HG03108 (cell line): ENCODE results near the gene ITGBL1.

Experiments used
- ATAC-seq: cut with Tn5 transposase; IDR thresholded peaks from one replicate; pipeline ENCODE4 v1.9.1; 2021; ENCODE audit warnings: moderate library complexity; ENCODE audit not compliant: unreplicated experiment

Gene ITGBL1

DNA sequence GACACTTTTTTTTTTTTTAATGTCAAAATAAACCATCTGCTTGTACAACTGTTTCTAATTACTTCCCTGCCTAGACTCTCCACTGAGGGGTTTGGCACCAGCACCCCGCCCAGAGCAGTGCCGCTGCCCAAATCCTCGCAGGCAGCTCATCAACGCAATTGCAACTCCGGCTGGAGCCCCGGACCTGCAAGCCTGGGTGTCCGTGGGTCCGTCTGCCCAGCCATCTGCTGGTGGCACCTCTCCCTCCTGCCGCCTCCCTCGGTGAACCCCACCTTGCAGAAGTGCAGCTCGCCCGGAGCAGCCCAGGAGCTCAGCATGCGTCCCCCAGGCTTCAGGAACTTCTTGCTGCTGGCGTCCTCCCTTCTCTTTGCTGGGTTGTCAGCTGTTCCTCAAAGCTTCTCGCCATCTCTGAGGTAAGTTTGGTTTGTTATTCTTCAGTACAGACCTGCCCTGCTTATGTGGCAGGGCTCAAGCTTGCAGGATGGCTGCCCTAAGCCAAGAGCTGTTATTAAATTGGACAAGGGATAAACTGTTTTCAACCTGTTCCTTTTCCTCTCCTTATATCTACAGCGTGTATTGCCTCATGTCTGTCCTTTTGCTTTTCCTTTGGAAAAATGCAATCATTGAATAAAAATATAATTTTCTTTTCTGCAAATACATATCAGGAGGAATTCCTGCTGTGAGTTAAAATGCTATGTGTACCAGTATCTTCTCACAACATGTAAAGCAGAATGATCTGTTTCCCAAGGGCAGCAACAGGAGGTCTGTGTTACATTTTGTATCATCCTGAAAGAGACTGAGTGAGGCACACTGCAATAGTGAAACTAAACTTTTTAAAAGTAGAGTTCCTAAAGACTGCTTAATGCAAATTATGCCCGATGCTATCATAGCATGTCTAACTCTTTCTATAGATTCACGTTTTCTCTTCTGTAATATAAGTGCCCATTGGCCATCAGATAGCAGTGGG lies at the start of gene ITGBL1:
Gene ITGBL1, plus strand, starts transcription at position 157 of the 967 bp plus-strand sequence. Its CDS starts 159 bp downstream, at position 316.
- no peak for ATAC-seq

DNA sequence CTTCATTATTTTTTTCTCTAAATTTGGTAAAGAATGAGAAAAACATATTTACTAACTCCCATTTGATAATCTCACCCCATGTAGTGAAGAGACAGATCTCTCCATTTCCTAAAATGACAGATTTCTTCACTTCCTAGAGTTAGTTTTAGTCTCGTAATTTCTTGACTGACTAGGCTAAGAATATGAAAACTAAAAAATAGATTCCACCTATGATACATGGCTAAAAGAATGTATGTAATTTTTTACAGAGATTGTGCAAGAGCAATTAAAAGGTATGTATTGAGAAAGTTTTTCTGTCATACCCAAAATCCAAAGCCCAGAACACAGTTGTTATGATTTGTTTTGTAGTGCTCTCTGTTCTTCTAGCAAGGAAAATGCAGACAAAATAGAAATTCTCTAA lies 45.7 kb upstream of the ITGBL1 start:
- ATAC-seq = no peak

GRCh38 chr13:101408154-101408553 lies 44.3 kb upstream of the ITGBL1 start:
- no peak for ATAC-seq

- ATAC-seq = no peak
These were observed 43.4 kb upstream of the ITGBL1 start for GRCh38 chr13:101408992-101409656.

DNA sequence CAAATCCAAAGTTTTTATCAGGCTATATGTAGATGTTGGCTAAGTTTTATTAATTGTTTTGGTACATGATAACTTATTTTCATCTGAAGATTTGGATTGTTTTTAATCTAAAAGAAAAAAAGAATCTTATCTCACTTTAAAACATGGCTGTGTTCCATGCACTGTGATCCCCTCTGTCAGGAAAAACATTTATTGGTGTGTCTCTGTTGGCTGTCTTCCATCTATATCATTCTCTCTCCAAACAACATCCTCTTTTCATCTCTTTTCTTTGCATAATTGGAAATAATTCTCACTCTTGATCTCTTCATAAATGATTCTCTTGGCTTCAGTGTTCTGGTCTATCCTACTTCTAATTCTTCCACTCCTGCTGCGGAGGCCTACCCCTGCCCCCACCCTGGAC lies 40.4 kb upstream of the ITGBL1 start:
- no peak for ATAC-seq

DNA sequence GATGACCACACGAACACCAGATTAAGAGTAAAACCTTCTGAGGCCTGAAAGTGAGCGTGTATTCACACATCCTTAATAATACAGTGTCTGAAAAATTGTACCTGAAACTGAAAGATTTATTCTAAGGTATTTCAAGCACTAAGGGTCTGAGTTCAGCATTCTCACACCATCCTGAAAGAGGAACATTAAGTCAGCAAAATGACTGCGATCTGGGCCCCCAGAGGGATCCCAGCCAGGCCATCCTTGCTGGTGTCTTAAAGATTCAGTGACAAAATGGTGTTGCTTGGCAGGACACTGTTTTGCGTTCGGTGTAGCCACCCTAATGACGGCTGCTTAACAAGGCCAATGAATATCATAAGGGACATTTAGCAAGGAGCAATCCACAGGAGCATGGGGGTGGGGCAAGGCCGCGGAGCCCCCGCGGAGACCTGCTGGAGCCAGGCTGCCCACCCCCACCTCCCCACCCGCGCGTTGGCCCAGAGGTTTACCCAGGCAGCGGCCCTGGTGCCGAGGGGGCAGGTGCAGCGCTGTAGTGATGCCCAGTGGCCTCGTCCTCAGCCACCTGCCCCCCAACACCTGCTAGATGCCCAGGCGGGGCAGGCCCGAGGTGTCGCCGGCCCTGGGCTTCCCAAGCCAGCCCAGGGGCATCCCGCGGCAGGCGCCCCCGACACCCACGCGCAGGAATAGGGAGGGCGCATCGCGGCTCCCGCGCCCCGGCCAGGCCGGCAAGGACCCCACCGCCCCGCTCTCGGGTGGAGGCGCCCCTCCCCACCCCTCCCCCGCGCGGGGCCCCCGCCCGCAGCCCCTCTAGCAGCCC lies 36.9 kb upstream of the ITGBL1 start:
- ATAC-seq = no peak

- ATAC-seq = no peak
These were observed 36.1 kb upstream of the ITGBL1 start, which contains the start of gene NALCN for GRCh38 chr13:101416181-101417042. Gene NALCN (minus strand): TSS chr13:101416508. CDS start chr13:101399126, 17,382 bp downstream.

GRCh38 chr13:101417043-101417406 lies 35.5 kb upstream of the ITGBL1 start:
- no peak for ATAC-seq

GRCh38 chr13:101417501-101417900 lies 35.0 kb upstream of the ITGBL1 start:
- no peak for ATAC-seq

DNA sequence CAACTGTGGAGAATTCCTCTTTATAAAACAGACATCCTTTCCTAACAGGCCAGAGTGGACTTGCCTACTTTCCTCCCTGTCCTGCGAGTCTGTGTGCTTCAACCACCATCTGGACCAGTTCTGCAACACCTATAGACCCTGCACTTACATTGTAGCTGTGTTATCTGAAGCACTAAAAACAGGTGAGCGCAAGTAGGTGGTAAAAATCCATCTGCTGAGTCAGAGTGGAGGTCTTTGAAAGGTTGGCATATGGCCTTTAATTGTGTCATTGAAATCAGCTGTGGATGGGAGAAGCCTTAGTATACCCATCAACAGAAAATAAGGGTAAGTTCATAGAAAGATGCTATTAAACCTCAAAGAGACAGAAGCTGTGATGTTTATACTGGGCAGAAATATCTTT lies 28.6 kb upstream of the ITGBL1 start:
- no peak for ATAC-seq

GRCh38 chr13:101424381-101425155 lies 27.9 kb upstream of the ITGBL1 start:
- ATAC-seq = no peak

DNA sequence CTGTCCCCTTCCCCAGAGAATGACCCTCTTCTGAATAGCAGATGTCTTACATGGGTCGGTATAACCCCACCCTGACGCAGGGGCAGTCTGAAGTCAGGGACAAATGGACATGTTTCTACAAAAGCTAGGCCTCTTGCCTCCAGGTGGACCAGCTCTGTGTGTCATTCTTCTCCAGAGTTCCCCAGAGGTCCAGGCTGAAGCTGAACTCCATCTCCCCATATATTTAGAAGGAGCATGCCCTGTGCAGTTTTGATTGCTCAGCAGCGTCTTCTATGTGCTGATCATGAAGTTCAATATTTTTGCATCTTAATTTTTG lies 27.4 kb upstream of the ITGBL1 start:
- ATAC-seq = no peak

- no peak for ATAC-seq
These were observed 26.9 kb upstream of the ITGBL1 start for GRCh38 chr13:101425623-101426022.

DNA sequence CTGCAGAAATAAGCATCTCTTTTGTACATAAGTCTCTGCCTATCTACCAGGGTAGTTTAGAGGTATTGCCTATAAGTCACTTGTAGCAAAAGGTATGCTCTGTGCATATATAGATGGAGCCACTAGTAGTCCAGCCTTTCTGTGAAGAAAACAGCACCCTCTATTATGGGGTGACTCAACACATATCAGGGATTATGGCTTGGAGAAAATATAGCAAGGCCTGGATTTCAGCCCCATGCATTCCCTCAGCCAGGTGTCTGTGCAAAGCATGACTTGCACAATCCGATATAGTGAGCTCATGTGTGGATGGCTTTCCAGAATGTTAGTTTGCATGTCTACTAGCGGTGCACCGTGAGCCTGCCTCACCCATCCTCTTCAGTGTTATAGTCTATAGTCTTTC lies 22.7 kb upstream of the ITGBL1 start:
- no peak for ATAC-seq

GRCh38 chr13:101433895-101434294 lies 18.6 kb upstream of the ITGBL1 start:
- no peak for ATAC-seq

- ATAC-seq = no peak
These were observed 18.0 kb upstream of the ITGBL1 start for GRCh38 chr13:101434486-101434885.

DNA sequence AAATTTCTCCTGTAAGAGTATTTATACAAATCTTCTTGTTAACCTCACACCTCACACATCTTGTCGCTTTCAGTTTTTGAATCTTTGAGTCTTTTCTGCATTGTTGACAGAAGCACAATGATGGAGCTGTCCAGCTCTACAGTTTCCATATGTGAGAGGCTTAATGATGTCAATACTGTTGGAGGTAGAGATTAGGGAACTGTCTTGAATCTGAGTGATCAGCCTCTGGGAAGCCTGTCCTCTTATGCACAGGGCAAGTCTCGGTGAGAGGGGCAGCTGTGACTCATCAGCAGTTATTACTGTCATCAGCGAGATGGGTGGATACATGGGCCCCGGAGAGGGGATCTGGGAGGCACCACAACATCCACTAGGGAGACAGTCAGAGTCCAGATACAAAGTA lies 4.6 kb upstream of the ITGBL1 start:
- no peak for ATAC-seq

- no peak for ATAC-seq
These were observed 2.4 kb upstream of the ITGBL1 start for GRCh38 chr13:101449790-101450748.

GRCh38 chr13:101450749-101451130 lies 1.7 kb upstream of the ITGBL1 start:
- no peak for ATAC-seq
